ENCODE data around the gene NAP1L3. TPM values are rescaled to one million over a fixed set of nuclear protein-coding genes. Genes with fewer than 3 reads are reported as not detected.

NAP1L3 gene
- total RNA-seq, 1 experiment from 2014 or later: not detected

DNA sequence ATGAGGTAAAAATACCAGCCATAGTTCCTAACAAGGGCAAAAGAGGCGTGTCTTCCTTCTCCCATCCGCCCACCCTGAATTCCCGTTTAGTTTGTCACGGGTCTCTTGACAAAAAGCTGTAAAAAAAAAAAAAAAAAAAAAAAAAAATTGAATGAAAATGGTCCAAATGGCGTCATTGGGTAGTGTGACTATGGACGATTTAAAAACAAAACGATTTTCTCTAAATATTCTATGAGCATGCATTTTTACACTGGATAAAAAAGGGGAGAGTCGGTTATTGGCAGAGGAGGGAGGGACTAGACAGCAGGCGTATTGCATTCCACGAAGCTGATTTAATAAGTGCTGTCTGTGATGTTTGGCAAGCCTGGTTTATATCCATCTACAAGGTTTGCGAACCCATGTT, 492 bp upstream of the NAP1L3 start, which contains the start of gene FAM133A:
Gene FAM133A, plus strand, starts transcription at position 338 of the 403 bp plus-strand sequence. CDS start 35,214 bp downstream, outside the sequence.
- Histone ChIP-seq H2AFZ (ENCODE audit: low read depth, low read length, poor library complexity, severe bottlenecking) (no peak within 1 kb of the TSS), H4K20me1 (ENCODE audit: insufficient read depth) (no peaks in the 10 kb centered on the region), H3K9me3 (ENCODE audit: control insufficient read depth in 1 of 2, insufficient read depth in 1 of 2, low read depth in 1 of 2, low read length in 2 of 2) (no peaks in the 10 kb centered on the region; a peak in 1 of 4 replicates), H3K27me3 (ENCODE audit: insufficient read depth, low read length) (no peaks in the 10 kb centered on the region), H3K27ac (ENCODE audit: low read depth, low read length) (no peak within 1 kb of the TSS), H3K4me2 (ENCODE audit: low read length) (no peak within 1 kb of the TSS), H3K36me3 (ENCODE audit: control insufficient read depth in 1 of 2, insufficient read depth in 2 of 2, low read length in 2 of 2) (no peaks in the 10 kb centered on the region), H3K4me1 (ENCODE audit: control insufficient read depth in 1 of 2, insufficient read depth in 2 of 2, low read length in 2 of 2) (no peaks in the 10 kb centered on the region), H3K9me2 (ENCODE audit: insufficient read depth) (no peaks in the 10 kb centered on the region), H3K4me3 (replicated peaks in 1 of 2; ENCODE audit: low read depth in 1 of 2, low read length in 2 of 2) (no peak within 1 kb of the TSS), H3K79me2 (ENCODE audit: insufficient read depth, low read length) (no peaks in the 10 kb centered on the region), H3K9ac (ENCODE audit: low read length) (no peak within 1 kb of the TSS)
- ATAC-seq (no peak), DNase-seq (ENCODE audit: low read depth, low spot score) (no peak)
- ChIA-PET CTCF (no interaction called here), POLR2A (no interaction called here), RAD21 (ENCODE audit: low non-redundant PET in 1 of 2, low total read pairs in 2 of 2, uncharacterized antibody in 2 of 2, unreplicated experiment in 2 of 2) (no interaction called here)
- TF ChIP-seq, protein P1, sequence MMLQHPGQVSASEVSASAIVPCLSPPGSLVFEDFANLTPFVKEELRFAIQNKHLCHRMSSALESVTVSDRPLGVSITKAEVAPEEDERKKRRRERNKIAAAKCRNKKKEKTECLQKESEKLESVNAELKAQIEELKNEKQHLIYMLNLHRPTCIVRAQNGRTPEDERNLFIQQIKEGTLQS (IDR thresholded peaks at IDR 0.05): no peak
- TF ChIP-seq EZH2phosphoT487 (IDR thresholded peaks at IDR 0.05; ENCODE audit: borderline replicate concordance) (no peak), CEBPB (IDR thresholded peaks at IDR 0.05; ENCODE audit: low read depth) (no peak), POLR2AphosphoS5 (IDR thresholded peaks at IDR 0.05; ENCODE audit: low read depth, low read length) (no peak), ZFX (IDR thresholded peaks at IDR 0.05) (no peak), SIN3A (IDR thresholded peaks at IDR 0.05; ENCODE audit: low read depth) (no peak), ELF1 (IDR thresholded peaks at IDR 0.05; ENCODE audit: borderline replicate concordance, low read depth) (no peak), CBX3 (IDR thresholded peaks at IDR 0.05; ENCODE audit: low read depth) (no peak), ZNF274 (IDR thresholded peaks at IDR 0.05; ENCODE audit: low read depth, low read length) (no peak), EGR1 (IDR thresholded peaks at IDR 0.05; ENCODE audit: low read depth) (no peak), SP1 (IDR thresholded peaks at IDR 0.05; ENCODE audit: low read depth) (no peak), EZH2 (IDR thresholded peaks at IDR 0.05) (no peak), FOSL1 (IDR thresholded peaks at IDR 0.05; ENCODE audit: low read depth) (no peak), POLR2A (IDR thresholded peaks at IDR 0.05; ENCODE audit: borderline replicate concordance, extremely low read depth, insufficient read depth, insufficient read length) (no peak), RAD21 (IDR thresholded peaks at IDR 0.05; ENCODE audit: low read depth) (no peak), TCF7L2 (IDR thresholded peaks at IDR 0.05; ENCODE audit: borderline replicate concordance, extremely low read depth, insufficient read depth, insufficient read length) (no peak)
- TF ChIP-seq, protein P2, sequence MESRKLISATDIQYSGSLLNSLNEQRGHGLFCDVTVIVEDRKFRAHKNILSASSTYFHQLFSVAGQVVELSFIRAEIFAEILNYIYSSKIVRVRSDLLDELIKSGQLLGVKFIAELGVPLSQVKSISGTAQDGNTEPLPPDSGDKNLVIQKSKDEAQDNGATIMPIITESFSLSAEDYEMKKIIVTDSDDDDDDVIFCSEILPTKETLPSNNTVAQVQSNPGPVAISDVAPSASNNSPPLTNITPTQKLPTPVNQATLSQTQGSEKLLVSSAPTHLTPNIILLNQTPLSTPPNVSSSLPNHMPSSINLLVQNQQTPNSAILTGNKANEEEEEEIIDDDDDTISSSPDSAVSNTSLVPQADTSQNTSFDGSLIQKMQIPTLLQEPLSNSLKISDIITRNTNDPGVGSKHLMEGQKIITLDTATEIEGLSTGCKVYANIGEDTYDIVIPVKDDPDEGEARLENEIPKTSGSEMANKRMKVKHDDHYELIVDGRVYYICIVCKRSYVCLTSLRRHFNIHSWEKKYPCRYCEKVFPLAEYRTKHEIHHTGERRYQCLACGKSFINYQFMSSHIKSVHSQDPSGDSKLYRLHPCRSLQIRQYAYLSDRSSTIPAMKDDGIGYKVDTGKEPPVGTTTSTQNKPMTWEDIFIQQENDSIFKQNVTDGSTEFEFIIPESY (IDR thresholded peaks at IDR 0.05; ENCODE audit: extremely low read depth, insufficient replicate concordance, low read length): no peak
- TF ChIP-seq, protein P3, sequence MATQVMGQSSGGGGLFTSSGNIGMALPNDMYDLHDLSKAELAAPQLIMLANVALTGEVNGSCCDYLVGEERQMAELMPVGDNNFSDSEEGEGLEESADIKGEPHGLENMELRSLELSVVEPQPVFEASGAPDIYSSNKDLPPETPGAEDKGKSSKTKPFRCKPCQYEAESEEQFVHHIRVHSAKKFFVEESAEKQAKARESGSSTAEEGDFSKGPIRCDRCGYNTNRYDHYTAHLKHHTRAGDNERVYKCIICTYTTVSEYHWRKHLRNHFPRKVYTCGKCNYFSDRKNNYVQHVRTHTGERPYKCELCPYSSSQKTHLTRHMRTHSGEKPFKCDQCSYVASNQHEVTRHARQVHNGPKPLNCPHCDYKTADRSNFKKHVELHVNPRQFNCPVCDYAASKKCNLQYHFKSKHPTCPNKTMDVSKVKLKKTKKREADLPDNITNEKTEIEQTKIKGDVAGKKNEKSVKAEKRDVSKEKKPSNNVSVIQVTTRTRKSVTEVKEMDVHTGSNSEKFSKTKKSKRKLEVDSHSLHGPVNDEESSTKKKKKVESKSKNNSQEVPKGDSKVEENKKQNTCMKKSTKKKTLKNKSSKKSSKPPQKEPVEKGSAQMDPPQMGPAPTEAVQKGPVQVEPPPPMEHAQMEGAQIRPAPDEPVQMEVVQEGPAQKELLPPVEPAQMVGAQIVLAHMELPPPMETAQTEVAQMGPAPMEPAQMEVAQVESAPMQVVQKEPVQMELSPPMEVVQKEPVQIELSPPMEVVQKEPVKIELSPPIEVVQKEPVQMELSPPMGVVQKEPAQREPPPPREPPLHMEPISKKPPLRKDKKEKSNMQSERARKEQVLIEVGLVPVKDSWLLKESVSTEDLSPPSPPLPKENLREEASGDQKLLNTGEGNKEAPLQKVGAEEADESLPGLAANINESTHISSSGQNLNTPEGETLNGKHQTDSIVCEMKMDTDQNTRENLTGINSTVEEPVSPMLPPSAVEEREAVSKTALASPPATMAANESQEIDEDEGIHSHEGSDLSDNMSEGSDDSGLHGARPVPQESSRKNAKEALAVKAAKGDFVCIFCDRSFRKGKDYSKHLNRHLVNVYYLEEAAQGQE (IDR thresholded peaks at IDR 0.05; ENCODE audit: low read depth): no peak
- TF ChIP-seq, protein P4, sequence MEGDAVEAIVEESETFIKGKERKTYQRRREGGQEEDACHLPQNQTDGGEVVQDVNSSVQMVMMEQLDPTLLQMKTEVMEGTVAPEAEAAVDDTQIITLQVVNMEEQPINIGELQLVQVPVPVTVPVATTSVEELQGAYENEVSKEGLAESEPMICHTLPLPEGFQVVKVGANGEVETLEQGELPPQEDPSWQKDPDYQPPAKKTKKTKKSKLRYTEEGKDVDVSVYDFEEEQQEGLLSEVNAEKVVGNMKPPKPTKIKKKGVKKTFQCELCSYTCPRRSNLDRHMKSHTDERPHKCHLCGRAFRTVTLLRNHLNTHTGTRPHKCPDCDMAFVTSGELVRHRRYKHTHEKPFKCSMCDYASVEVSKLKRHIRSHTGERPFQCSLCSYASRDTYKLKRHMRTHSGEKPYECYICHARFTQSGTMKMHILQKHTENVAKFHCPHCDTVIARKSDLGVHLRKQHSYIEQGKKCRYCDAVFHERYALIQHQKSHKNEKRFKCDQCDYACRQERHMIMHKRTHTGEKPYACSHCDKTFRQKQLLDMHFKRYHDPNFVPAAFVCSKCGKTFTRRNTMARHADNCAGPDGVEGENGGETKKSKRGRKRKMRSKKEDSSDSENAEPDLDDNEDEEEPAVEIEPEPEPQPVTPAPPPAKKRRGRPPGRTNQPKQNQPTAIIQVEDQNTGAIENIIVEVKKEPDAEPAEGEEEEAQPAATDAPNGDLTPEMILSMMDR (IDR thresholded peaks at IDR 0.05 in 2 of 3, conservative IDR thresholded peaks at IDR 0.05 in 1 of 3; ENCODE audit: borderline replicate concordance in 1 of 3, insufficient read depth in 1 of 3, low read depth in 2 of 3, low read length in 2 of 3): no peak
- TF ChIP-seq, protein P5, sequence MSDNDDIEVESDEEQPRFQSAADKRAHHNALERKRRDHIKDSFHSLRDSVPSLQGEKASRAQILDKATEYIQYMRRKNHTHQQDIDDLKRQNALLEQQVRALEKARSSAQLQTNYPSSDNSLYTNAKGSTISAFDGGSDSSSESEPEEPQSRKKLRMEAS (IDR thresholded peaks at IDR 0.05): no peak
- BruUV-seq (replicated peaks): no TSS peak
- intact Hi-C loops (cut with micrococcal nuclease): no loop called here
